Neural progenitor cell (in vitro differentiated cells): ENCODE measurements around the gene TMEM30B. TPM values are rescaled to one million over a fixed set of nuclear protein-coding genes. Genes with fewer than 3 reads are reported as not detected.

Experiments used
- DNase-seq: peaks from one replicate; pipeline ENCODE4 v3.0.0-alpha.2; 2016; ENCODE audit warnings: low spot score
- H2AFZ ChIP-seq: fragments of 200-600 bp; sonication (generic); replicated peaks from 2 replicates; pipeline ENCODE4 v1.6.1; 2016; ENCODE audit warnings: antibody characterized with exemption
- H3F3A ChIP-seq: fragments of 200-600 bp; sonication (generic); 2 replicates; pipeline ENCODE4 v1.6.1; 2016; ENCODE audit warnings: antibody characterized with exemption, low read depth
- H3K27ac ChIP-seq: fragments of 200-600 bp; sonication (generic); 2 replicates; pipeline ENCODE4 v1.5.1; 2016; ENCODE audit warnings: mild to moderate bottlenecking
- H3K27me3 ChIP-seq: fragments of 200-600 bp; sonication (generic); 2 replicates; pipeline ENCODE4 v1.6.1; 2016; ENCODE audit warnings: mild to moderate bottlenecking, moderate library complexity
- H3K36me3 ChIP-seq: fragments of 200-600 bp; sonication (generic); 2 replicates; pipeline ENCODE4 v1.5.1; 2016
- H3K4me1 ChIP-seq: fragments of 200-600 bp; sonication (generic); 2 replicates; pipeline ENCODE4 v1.6.1; 2016; ENCODE audit warnings: mixed run types
- H3K4me2 ChIP-seq: fragments of 200-600 bp; sonication (generic); 2 replicates; pipeline ENCODE4 v1.6.1; 2016
- H3K4me3 ChIP-seq: fragments of 200-600 bp; sonication (generic); 2 replicates; pipeline ENCODE4 v1.5.1; 2016
- H3K79me2 ChIP-seq: fragments of 200-600 bp; sonication (generic); 2 replicates; pipeline ENCODE4 v1.6.1; 2016; ENCODE audit warnings: low read depth
- H3K9ac ChIP-seq: fragments of 200-600 bp; sonication (generic); 2 replicates; pipeline ENCODE4 v1.6.1; 2016
- H3K9me3 ChIP-seq: fragments of 200-600 bp; sonication (generic); 2 replicates; pipeline ENCODE4 v1.5.1; 2016; ENCODE audit warnings: low read depth
- H4K20me1 ChIP-seq: fragments of 200-600 bp; sonication (generic); 2 replicates; pipeline ENCODE4 v1.6.1; 2016; ENCODE audit warnings: low read depth
- H3K27ac Mint-ChIP-seq: 3 replicates; pipeline ENCODE4 v1.8.0; 2021; ENCODE audit warnings: mixed read lengths
- H3K27me3 Mint-ChIP-seq: 2 replicates; pipeline ENCODE4 v1.8.0; 2022; ENCODE audit warnings: low read depth, mild to moderate bottlenecking, inconsistent platforms, moderate library complexity, mixed read lengths; ENCODE audit not compliant: insufficient read depth
- H3K36me3 Mint-ChIP-seq: 3 replicates; pipeline ENCODE4 v1.8.0; 2021; ENCODE audit warnings: mixed read lengths
- H3K4me1 Mint-ChIP-seq: 3 replicates; pipeline ENCODE4 v1.8.0; 2021; ENCODE audit warnings: mixed read lengths
- H3K4me3 Mint-ChIP-seq: 3 replicates; pipeline ENCODE4 v1.8.0; 2021; ENCODE audit warnings: mild to moderate bottlenecking, moderate library complexity, mixed read lengths
- H3K9me3 Mint-ChIP-seq: 3 replicates; pipeline ENCODE4 v1.8.0; 2020; ENCODE audit warnings: mixed read lengths
- CTCF ChIP-seq: fragments of 200-600 bp; sonication (generic); IDR thresholded peaks from 2 replicates; pipeline ENCODE4 v1.5.1; 2017; ENCODE audit warnings: antibody characterized with exemption, mild to moderate bottlenecking
- EZH2 ChIP-seq: fragments of 200-600 bp; sonication (generic); IDR thresholded peaks from 2 replicates; pipeline ENCODE4 v1.6.1; 2017; ENCODE audit warnings: antibody characterized with exemption, mild to moderate bottlenecking, moderate library complexity
- EZH2phosphoT487 ChIP-seq: fragments of 200-600 bp; sonication (generic); IDR thresholded peaks from 2 replicates; pipeline ENCODE4 v1.6.1; 2017; ENCODE audit warnings: antibody characterized with exemption
- total RNA-seq: library from RNA; depleted of rRNA; stranded (reverse); fragments of >200 nt; gene quantifications from 2 replicates; pipeline ENCODE4 v1.2.3, GENCODE V29; 2015; ENCODE audit warnings: low replicate concordance

TMEM30B gene
- total RNA-seq, 1 donor from 2014 or later = 0.07 TPM

DNA sequence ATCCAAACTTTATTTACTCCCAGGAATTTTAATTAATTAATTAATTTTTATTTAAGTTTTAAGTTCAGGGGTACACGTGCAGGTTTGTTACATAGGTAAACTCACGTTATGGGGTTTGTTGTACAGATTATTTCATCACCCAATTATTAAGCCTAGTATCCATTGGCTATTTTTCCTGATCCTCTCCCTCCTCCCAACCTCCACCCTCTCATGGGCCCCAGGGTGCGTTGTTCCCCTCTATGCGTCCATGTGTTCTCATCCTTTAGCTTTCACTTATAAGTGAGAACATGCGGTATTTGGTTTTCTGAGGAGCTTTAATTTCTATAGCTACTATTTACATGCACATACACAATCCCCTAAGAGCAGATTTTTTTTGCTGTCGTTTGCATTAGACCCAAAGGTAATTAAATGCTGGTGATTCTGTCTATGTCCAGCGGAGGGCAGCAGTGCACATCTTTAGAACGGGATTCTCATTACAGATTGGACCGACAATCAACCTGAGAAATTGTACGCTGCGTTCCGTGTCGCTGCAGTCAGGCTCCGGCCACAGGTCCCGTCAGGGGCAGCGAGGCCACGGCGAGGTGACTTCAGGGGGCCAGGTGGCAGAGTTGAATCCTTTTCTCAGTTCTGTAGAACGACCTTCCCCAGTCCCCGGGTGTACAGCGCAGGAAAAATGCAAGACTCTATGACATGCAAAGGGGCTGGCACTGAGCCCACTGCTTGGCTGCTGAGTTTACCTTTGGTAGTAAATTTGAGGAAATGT is 11.6 kb downstream of the TMEM30B start:
- H3K27me3 Mint-ChIP-seq = peaks cover 5% of the 10 kb centered on the region
- Histone ChIP-seq H3K4me2 (peak overlapping the region; percentile 78), H3K27me3 (peaks cover 18% of the 10 kb centered on the region), H3K27ac (no peak overlapping the region), H3K4me3 (peak overlapping the region; percentile 42), H3K36me3 (no peaks in the 10 kb centered on the region), H4K20me1 (no peaks in the 10 kb centered on the region), H3K9me3 (no peaks in the 10 kb centered on the region), H2AFZ (peak overlapping the region; percentile 92), H3K9ac (no peak overlapping the region), H3K4me1 (peaks cover 2% of the 10 kb centered on the region), H3K79me2 (no peaks in the 10 kb centered on the region), H3F3A (peaks cover 2% of the 10 kb centered on the region)
- TF ChIP-seq EZH2 = no peak
- peak; percentile 89 for TF ChIP-seq CTCF
- no peaks in the 10 kb centered on the region for H3K9me3 Mint-ChIP-seq
- H3K4me3 Mint-ChIP-seq = peak overlapping the region; percentile 74
- H3K27ac Mint-ChIP-seq = no peak overlapping the region
- no peaks in the 10 kb centered on the region for H3K36me3 Mint-ChIP-seq
- peaks cover 4% of the 10 kb centered on the region for H3K4me1 Mint-ChIP-seq
- DNase-seq = peak; percentile 84

- H3K4me2 ChIP-seq = no peak overlapping the region
- peaks cover 9% of the 10 kb centered on the region for H3K4me1 Mint-ChIP-seq
- no peak overlapping the region for H3K4me3 ChIP-seq
- H3K36me3 Mint-ChIP-seq = no peaks in the 10 kb centered on the region
- H3K79me2 ChIP-seq = no peaks in the 10 kb centered on the region
- H3K27me3 Mint-ChIP-seq = peaks cover 3% of the 10 kb centered on the region
- no peaks in the 10 kb centered on the region for H4K20me1 ChIP-seq
- H2AFZ ChIP-seq = no peak overlapping the region
- H3K36me3 ChIP-seq = no peaks in the 10 kb centered on the region
- no peaks in the 10 kb centered on the region for H3K9me3 ChIP-seq
- DNase-seq = no peak
- H3F3A ChIP-seq = peaks cover 3% of the 10 kb centered on the region
- H3K4me1 ChIP-seq = peaks cover 7% of the 10 kb centered on the region
- no peak overlapping the region for H3K4me3 Mint-ChIP-seq
- H3K27ac Mint-ChIP-seq = no peak overlapping the region
- TF ChIP-seq CTCF (no peak), EZH2 (no peak), EZH2phosphoT487 (no peak)
- H3K27me3 ChIP-seq = peaks cover 15% of the 10 kb centered on the region
- no peak overlapping the region for H3K27ac ChIP-seq
- H3K9ac ChIP-seq = no peak overlapping the region
- H3K9me3 Mint-ChIP-seq = no peaks in the 10 kb centered on the region
These were observed 12.3 kb downstream of the TMEM30B start for GRCh38 chr14:61268812-61269211.

DNA sequence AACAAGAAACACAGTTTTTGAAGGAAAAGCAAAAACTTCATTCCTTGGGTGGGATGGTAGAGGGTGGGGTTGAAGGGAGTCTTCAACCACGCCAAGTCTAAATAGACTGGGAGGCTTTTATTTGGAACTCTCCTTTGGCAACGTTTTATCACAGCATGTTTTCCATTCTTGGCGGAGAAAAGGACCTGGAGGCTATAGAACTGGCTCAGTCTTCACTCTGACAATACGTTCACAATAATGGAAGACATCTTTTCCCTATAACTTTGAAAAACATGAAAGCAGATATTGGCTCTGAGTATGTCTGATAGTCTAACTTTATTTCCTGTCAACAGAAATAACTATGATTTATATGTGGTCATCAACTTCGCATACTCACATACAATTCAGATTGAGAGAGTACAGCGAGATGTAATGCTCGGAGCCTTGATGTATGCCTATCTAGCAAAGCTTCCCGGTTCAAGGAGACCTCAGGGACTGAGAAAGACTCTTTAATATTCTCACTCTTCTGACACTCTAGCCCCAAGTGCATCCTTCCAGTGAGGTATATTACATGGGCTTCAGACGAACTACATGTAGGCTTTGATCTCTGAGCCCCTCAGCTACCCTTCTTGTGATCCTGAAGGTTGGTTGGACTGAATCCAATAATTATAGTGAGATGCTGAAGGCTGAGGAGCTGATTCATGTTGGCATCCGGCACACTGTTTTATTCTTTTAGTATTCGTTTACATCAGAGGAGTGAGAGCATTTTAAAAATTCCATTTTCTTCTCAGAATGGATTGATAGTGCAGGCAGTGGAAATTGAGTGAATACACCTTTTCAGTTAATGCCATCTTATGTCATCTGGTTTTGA is 14.0 kb downstream of the TMEM30B start:
- DNase-seq = no peak
- Histone ChIP-seq H3K4me2 (no peak overlapping the region), H3K79me2 (no peaks in the 10 kb centered on the region), H4K20me1 (no peaks in the 10 kb centered on the region), H3K4me1 (peaks cover 7% of the 10 kb centered on the region), H3K9me3 (no peaks in the 10 kb centered on the region), H3F3A (peaks cover 3% of the 10 kb centered on the region), H3K36me3 (no peaks in the 10 kb centered on the region), H3K27me3 (peaks cover 12% of the 10 kb centered on the region), H3K4me3 (no peak overlapping the region), H3K27ac (no peak overlapping the region), H3K9ac (no peak overlapping the region), H2AFZ (no peak overlapping the region)
- Mint-ChIP-seq H3K36me3 (no peaks in the 10 kb centered on the region), H3K4me3 (no peak overlapping the region), H3K4me1 (peaks cover 10% of the 10 kb centered on the region), H3K27me3 (peaks cover 3% of the 10 kb centered on the region), H3K9me3 (no peaks in the 10 kb centered on the region), H3K27ac (no peak overlapping the region)
- TF ChIP-seq EZH2phosphoT487 = no peak
